Fibroblast of villous mesenchyme (primary cell): Measurements from ENCODE around the gene TDRD7. TPM values are rescaled to one million over a fixed set of nuclear protein-coding genes. Genes with fewer than 3 reads are reported as not detected.

Experiments
- DNase-seq: peaks from one replicate; pipeline ENCODE4 v3.0.0-alpha.2; 2010; ENCODE audit warnings: low read depth
- H3K4me3 ChIP-seq: 2 replicates; pipeline ENCODE4 v1.5.1; 2011; ENCODE audit warnings: low read depth, mild to moderate bottlenecking, low read length
- total RNA-seq: library from RNA; depleted of rRNA; stranded (reverse); fragments of >200 nt; gene quantifications from 2 replicates; pipeline ENCODE4 v1.2.3, GENCODE V29; 2012
- TF ChIP-seq, protein P1 (sequence below): IDR thresholded peaks from 2 replicates; pipeline ENCODE4 v1.5.1; 2012; ENCODE audit warnings: low read depth, mild to moderate bottlenecking, low read length; ENCODE audit not compliant: insufficient read depth

Gene TDRD7
- total RNA-seq, 1 donor = 11.7 TPM

DNA sequence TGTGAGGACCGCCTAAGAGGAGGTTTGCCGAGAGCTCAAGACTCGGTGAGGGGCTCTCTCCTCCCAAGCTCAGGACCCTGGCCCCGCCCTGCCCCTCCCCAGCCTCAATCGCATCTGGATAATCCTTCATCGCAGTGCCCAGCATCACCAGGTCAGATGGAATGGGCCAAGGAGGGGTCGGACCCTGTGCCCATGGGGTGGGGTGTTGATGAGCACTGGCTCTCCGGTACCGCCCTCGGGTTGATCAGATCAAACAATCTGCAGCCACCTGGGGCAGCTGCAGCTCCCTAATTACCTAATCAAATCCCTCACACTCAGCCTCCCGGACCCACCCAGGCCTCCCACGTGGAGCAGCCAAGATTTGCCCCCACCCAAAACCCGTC lies 24.4 kb upstream of the TDRD7 start:
- TF ChIP-seq, protein P1, sequence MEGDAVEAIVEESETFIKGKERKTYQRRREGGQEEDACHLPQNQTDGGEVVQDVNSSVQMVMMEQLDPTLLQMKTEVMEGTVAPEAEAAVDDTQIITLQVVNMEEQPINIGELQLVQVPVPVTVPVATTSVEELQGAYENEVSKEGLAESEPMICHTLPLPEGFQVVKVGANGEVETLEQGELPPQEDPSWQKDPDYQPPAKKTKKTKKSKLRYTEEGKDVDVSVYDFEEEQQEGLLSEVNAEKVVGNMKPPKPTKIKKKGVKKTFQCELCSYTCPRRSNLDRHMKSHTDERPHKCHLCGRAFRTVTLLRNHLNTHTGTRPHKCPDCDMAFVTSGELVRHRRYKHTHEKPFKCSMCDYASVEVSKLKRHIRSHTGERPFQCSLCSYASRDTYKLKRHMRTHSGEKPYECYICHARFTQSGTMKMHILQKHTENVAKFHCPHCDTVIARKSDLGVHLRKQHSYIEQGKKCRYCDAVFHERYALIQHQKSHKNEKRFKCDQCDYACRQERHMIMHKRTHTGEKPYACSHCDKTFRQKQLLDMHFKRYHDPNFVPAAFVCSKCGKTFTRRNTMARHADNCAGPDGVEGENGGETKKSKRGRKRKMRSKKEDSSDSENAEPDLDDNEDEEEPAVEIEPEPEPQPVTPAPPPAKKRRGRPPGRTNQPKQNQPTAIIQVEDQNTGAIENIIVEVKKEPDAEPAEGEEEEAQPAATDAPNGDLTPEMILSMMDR = no peak
- DNase-seq = no peak
- H3K4me3 ChIP-seq = no peak overlapping the region

DNA sequence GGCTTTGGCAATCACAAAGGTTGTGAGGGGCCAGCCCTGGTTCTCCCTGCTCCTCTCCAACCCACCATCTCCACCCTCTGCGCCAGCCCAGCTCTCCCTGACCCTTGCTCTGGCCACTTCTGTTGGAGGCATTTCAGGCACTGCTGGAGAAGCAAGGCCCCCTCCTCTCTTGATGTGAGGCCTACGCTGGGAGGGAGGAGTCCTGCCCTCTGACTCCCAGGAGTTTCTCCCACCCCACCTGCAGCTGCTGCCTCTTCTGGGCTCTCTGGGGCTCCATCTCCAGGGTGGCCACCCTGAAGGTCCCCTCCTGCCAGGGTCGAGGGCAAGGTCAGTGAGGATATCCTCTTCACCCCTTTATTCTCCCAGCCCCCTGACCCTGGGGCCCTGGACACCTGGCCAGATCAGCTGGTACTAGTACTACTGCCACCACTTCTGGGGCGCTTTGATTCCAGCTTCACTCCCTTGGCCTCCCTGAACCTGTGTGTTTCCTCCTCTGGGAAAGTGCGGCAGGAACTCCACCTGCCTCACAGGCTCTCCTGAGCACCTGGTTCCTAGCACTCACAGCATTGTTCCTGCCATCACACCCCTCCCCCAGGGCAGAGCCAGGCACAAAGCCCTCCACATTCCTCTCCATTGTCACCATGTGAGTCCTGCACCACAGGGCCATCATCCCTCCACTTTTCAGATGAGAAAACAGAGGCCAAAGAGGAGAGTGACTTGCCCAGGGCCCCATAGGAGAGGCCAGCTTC lies 23.8 kb upstream of the TDRD7 start:
- H3K4me3 ChIP-seq = no peak overlapping the region
- no peak for DNase-seq
- TF ChIP-seq, protein P1 = no peak

DNA sequence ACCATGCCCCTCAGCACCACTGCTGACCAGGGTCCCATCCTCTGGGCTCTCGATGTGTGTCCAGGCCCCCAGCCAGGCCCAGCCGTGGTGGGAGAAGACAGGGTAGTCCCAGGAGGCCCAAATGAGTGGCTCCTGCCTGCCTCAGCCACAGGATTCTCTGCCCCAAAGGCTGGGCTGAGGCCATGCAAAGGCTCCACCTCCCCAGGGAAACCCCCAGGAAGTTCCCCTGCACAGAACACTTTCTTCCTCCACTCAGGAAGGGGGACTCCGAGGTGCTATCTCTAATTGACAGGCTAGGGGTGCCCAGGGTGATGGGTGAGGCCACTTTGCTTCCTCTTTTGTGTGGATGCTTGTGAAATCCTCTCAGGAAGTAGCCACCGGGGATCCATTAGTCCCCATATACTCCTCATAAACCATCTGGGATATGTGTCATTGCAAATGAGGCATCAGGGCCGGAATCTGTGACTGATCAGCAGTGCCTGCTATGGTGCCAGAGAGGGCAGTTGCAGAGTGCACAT lies 23.1 kb upstream of the TDRD7 start:
- no peak for DNase-seq
- no peak overlapping the region for H3K4me3 ChIP-seq
- TF ChIP-seq, protein P1 = no peak

DNA sequence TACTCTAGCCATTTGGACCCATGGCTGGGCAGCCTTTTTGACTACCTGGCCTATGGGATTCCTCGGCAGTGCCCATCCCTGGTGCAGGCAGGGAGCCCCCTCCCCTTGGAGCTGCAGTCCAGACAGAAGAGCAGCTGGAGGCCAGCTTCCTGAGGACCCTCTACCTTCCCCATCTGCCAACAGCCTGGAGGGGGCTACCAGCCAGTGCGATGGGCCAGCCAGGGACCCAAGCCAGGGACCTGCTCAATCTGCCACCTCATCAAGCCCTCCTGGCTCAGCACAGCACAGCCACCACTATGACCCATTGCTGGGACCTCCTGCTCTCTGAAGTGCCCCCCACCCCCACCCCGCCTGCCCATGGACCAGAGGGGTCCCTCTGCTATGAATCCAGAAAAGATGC lies 22.6 kb upstream of the TDRD7 start:
- TF ChIP-seq, protein P1 = no peak
- no peak overlapping the region for H3K4me3 ChIP-seq
- DNase-seq = no peak

DNA sequence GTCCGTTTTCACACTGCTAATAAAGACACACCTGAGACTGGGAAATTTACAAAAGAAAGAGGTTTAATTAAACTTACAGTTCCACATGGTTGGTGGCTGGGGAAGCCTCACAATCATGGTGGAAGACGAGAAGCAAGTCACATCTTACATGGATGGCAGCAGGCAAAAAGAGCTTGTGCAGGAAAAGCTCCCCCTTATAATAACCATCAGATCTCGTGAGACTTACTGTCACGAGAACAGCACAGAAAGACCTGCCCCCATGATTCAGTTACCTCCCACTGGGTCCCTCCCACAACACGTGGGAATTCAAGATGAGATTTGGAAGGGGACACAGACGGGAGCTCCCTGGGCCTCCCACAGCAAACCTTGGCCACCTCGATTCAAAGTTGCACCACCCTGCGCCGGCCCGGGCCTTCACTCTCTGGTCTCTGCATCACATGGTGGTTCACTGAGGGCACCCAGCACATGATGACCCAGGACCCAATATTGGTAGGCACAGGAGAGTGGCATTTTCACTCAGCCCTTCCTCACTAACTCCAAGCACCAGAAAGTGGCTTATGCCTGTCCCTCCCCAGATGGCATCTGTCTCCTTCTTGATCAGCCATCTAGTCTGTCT lies 21.0 kb upstream of the TDRD7 start:
- DNase-seq = no peak
- no peak overlapping the region for H3K4me3 ChIP-seq
- TF ChIP-seq, protein P1 = no peak

DNA sequence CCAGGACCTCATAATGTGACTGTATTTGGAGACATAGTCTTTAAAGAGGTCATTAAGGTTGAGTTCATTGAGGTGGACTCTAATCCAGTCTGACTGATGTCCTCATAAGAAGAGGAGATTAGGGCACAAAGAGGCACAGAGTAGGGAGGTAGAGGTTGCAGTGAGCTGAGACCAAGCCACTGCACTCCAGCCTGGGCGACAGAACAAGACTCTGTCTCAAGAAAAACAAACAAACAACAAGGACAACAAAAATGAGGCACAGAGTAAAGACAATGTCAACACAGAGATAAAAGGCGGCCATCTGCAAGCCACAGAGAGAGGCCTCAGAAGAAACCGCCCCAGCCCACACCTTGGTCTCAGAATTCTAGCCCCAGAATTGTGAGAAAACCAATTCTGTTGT lies 17.0 kb upstream of the TDRD7 start:
- DNase-seq = no peak
- no peak overlapping the region for H3K4me3 ChIP-seq
- TF ChIP-seq, protein P1 = no peak
